ENCODE results near the gene CEP85. TPM values are rescaled to one million over a fixed set of nuclear protein-coding genes. Genes with fewer than 3 reads are reported as not detected.

CEP85 gene
- total RNA-seq, 1 experiment from 2014 or later, result 38.6 TPM

DNA sequence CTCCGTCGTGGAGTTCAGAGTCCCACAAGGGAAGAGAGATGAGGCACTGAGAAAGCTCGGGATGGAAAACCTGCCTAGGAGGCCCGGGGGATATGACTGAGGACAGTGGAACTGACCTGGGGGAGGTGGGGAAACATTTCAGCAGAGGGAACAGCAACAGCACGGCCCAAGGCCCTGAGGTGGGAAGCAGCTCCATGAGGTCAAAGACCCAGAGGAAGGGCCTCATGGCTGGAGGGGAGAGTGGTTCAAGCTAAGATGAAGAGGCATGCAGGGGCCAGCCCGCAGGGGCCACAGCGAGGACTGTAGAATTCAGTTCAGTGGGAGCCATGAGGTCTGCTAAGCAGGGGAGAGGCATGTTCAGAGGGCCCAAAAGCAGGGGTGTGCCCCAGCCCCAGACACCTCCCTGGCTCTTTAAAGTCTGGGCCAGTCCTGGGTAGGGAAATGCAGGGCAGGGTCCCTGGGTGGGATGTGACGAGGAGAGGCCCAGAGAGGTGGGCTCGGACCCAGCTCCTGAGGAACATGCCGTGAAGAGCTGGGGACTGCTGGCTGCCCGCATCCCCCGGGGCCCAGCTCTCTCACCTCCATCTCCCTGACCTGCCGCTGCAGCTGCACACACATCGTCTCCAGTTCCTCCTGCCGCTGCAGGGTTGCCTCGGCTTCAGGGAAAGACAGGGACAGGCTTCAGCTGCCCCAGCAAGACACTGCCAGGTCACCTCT is 62.5 kb downstream of the CEP85 start:
- H3K79me2 ChIP-seq (ENCODE audit: insufficient read depth, low read length), result no peaks in the 10 kb centered on the region
- H3K14ac ChIP-seq (ENCODE audit: insufficient read depth, low read length), result no peak overlapping the region
- H3K27me3 ChIP-seq (ENCODE audit: insufficient read depth, low read length), result no peaks in the 10 kb centered on the region
- no peak overlapping the region for H3K56ac ChIP-seq (ENCODE audit: insufficient read length, low read depth, low read length)
- no peaks in the 10 kb centered on the region for H3K4me1 ChIP-seq (ENCODE audit: insufficient read depth, low read length)
- H4K91ac ChIP-seq (ENCODE audit: insufficient read length, low read depth, low read length), result no peak overlapping the region
- no peak overlapping the region for H4K8ac ChIP-seq (replicated peaks; ENCODE audit: insufficient read length, low read depth, low read length)
- H4K20me1 ChIP-seq (ENCODE audit: control insufficient read depth, insufficient read depth, insufficient read length), result no peaks in the 10 kb centered on the region
- H2BK20ac ChIP-seq (ENCODE audit: low read depth, low read length, poor library complexity, severe bottlenecking), result no peak overlapping the region
- WGBS (ENCODE audit: extremely low coverage, insufficient read length, low lambda C conversion rate), result no CpG with 5 or more reads among the region's 16 CpGs
- Mint-ChIP-seq H3K4me1 (peaks cover 4 to 8% of the 10 kb centered on the region in 2 experiments; a peak in 2 of 4 replicates), H3K27me3 (ENCODE audit: low read depth) (0 out of 2 replicates have a peak, but pooled peaks cover 2% of the 10 kb centered on the region), H3K4me3 (no peak overlapping the region), H3K27ac (peak overlapping the region; percentile 49 to 60 (median 50); a peak in 4 of 7 replicates), H3K36me3 (ENCODE audit: insufficient read depth in 1 of 3, low read depth in 3 of 3) (peaks cover 0 to 2% (median 0%) of the 10 kb centered on the region in 3 experiments; a peak in 1 of 7 replicates), H3K9me3 (no peaks in the 10 kb centered on the region)
- H2BK15ac ChIP-seq (ENCODE audit: low read depth, low read length), result no peak overlapping the region
- no peak overlapping the region for H3K4ac ChIP-seq (ENCODE audit: low read depth, low read length)
- H3K4me2 ChIP-seq (ENCODE audit: insufficient read depth, insufficient read length, low read length), result no peak overlapping the region
- H2BK120ac ChIP-seq (ENCODE audit: low read depth, low read length, poor library complexity, severe bottlenecking), result no peak overlapping the region
- DNase-seq, result no peak
- H3T11ph ChIP-seq (ENCODE audit: low read length), result no peak overlapping the region
- H3K23ac ChIP-seq (ENCODE audit: insufficient read length, low read depth, low read length), result no peak overlapping the region
- H2AK5ac ChIP-seq (ENCODE audit: insufficient read length, low read length), result no peak overlapping the region
- no peak overlapping the region for H3K9ac ChIP-seq (ENCODE audit: extremely low read depth, insufficient read length, low read length)
- no peak overlapping the region for H3K27ac ChIP-seq (ENCODE audit: insufficient read length, low read depth, low read length)
- no peak overlapping the region for H4K5ac ChIP-seq (ENCODE audit: insufficient read length, low read depth, low read length)
- H3K9me3 ChIP-seq (ENCODE audit: control insufficient read depth, low read depth, low read length), result no peaks in the 10 kb centered on the region
- TF ChIP-seq, protein P1, sequence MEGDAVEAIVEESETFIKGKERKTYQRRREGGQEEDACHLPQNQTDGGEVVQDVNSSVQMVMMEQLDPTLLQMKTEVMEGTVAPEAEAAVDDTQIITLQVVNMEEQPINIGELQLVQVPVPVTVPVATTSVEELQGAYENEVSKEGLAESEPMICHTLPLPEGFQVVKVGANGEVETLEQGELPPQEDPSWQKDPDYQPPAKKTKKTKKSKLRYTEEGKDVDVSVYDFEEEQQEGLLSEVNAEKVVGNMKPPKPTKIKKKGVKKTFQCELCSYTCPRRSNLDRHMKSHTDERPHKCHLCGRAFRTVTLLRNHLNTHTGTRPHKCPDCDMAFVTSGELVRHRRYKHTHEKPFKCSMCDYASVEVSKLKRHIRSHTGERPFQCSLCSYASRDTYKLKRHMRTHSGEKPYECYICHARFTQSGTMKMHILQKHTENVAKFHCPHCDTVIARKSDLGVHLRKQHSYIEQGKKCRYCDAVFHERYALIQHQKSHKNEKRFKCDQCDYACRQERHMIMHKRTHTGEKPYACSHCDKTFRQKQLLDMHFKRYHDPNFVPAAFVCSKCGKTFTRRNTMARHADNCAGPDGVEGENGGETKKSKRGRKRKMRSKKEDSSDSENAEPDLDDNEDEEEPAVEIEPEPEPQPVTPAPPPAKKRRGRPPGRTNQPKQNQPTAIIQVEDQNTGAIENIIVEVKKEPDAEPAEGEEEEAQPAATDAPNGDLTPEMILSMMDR (conservative IDR thresholded peaks at IDR 0.05), result no peak
- no peaks in the 10 kb centered on the region for H3K79me1 ChIP-seq (ENCODE audit: insufficient read depth, low read depth, low read length, poor library complexity, severe bottlenecking)
- H3K23me2 ChIP-seq (ENCODE audit: insufficient read length, low read depth, low read length, poor library complexity, severe bottlenecking), result no peaks in the 10 kb centered on the region
- H2BK5ac ChIP-seq (ENCODE audit: insufficient read length, low read length), result no peak overlapping the region
- H2AFZ ChIP-seq (ENCODE audit: low read length), result no peak overlapping the region
- no peak overlapping the region for H2BK12ac ChIP-seq (ENCODE audit: insufficient read length, low read depth, low read length)
- H3K18ac ChIP-seq (ENCODE audit: insufficient read length, low read depth, low read length), result no peak overlapping the region
